ENCODE measurements around the gene IL12RB2.

IL12RB2 gene

DNA sequence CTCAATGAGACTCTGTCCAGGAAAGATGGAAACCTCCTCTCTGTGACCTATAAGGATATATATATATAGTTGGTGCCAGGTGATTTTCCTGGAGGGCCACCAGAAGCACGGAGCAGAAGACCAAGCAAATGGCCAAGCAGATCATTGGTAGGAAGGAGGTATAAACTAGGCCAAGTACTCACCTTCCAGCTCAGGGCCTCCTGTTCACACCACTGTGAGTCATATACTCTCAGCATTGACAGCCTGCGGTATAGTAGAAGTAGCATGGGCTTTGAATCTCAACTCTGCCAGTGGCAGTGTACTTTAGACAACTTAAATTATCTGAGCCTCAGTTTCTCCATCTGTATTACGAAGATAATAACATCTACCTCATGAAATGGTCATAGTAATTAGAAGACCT is 15.4 kb downstream of the IL12RB2 start:
- TF ChIP-seq CTCF (IDR thresholded peaks at IDR 0.05): no peak
- Histone ChIP-seq H3K27ac (no peak overlapping the region), H3K4me3 (no peak overlapping the region)
- DNase-seq (ENCODE audit: low spot score): no peak

DNA sequence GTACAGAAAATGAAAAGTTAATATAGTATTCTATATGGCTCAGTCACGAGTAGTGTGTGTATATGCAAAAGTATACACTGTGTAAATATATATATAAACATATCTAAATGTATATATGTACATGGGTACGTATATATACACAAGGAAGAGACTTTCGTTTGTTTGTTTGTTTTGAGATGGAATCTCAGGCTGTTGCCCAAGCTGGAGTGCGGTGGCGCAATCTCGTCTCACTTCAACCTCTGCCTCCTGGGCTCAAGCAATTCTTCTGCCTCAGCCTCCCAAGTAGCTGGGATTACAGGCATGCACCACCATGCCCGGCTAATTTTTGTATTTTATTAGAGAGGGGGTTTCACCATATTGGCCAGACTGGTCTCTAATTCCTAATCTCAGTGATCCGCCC is 16.4 kb downstream of the IL12RB2 start:
- no peak overlapping the region for H3K27ac ChIP-seq
- no peak for TF ChIP-seq CTCF (IDR thresholded peaks at IDR 0.05)
- DNase-seq (ENCODE audit: low spot score): no peak
- H3K4me3 ChIP-seq: no peak overlapping the region

DNA sequence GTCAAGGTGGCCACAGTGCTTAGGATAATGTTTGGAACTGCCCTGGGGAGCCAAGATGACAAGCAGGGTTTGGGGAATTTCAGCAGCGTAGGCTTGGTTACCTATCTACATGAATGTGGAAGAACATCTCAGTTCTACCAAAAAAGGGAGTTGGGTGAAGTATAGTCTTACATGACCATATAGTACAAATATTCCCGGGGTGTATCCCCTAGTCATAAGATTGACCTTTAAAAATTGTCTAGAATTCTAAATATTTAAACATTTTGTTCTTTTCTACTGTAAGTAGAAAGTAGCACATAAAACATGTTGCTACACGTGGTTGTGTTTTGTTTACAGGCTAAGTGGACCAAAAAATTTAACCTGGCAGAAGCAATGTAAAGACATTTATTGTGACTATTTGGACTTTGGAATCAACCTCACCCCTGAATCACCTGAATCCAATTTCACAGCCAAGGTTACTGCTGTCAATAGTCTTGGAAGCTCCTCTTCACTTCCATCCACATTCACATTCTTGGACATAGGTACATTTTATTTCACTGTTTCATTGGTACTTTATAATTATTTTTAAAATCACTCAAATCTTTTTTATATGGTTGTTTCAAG is 20.3 kb downstream of the IL12RB2 start:
- Histone ChIP-seq H3K27ac (no peak overlapping the region), H3K4me3 (no peak overlapping the region)
- no peak for TF ChIP-seq CTCF (IDR thresholded peaks at IDR 0.05)
- no peak for DNase-seq (ENCODE audit: low spot score)

DNA sequence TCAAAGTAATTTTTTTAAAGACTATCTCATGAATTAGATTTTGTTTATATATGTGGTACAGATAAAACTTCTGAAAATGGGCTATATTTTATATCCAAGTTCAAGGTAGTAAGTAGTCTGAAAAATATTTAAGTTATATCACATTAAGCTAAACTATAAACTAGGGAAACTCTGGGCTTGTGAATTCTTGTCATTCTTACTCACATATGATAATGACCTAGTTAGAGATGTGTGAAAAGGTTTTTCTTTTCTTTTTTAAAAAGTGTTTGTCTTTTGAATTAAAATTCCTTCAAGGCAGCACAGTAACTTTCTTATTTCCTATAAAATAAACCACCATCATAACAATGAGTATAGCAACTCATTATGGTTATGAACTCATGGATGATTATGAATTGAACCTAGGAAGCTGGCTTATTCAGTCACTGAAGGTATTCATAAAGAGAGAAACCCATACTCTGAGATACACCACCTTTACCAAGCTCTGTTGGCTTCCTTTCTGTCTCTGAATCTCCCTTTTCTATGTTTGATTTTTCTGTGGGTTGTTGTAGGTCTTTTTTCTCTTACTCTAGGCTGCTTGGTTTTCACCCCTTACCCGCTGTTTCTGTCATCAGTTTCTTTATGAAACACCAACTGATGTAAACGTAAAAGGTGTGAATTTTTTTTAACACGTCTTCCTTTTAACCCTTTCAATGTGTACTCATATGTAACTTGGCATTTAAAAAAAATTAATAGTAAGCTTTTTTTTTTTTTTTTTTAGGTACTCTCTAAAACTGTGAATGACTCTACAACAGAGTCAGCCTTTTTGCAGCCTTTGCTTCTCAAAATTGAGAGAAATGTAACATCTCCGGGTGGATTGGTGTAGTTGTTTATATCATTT is 25.2 kb downstream of the IL12RB2 start:
- DNase-seq (ENCODE audit: low spot score): no peak
- TF ChIP-seq CTCF (IDR thresholded peaks at IDR 0.05): no peak
- no peak overlapping the region for H3K27ac ChIP-seq

GRCh38 chr1:67333603-67334002 is 25.9 kb downstream of the IL12RB2 start:
- no peak overlapping the region for H3K4me3 ChIP-seq
- no peak for DNase-seq (ENCODE audit: low spot score)
- no peak overlapping the region for H3K27ac ChIP-seq
- no peak for TF ChIP-seq CTCF (IDR thresholded peaks at IDR 0.05)

More for the DNA sequence above, 25.2 kb downstream of the IL12RB2 start:
- H3K4me3 ChIP-seq: no peak overlapping the region

GRCh38 chr1:67335411-67335810 is 27.7 kb downstream of the IL12RB2 start:
- Histone ChIP-seq H3K27ac (no peak overlapping the region), H3K4me3 (no peak overlapping the region)
- DNase-seq (ENCODE audit: low spot score): no peak
- no peak for TF ChIP-seq CTCF (IDR thresholded peaks at IDR 0.05)

DNA sequence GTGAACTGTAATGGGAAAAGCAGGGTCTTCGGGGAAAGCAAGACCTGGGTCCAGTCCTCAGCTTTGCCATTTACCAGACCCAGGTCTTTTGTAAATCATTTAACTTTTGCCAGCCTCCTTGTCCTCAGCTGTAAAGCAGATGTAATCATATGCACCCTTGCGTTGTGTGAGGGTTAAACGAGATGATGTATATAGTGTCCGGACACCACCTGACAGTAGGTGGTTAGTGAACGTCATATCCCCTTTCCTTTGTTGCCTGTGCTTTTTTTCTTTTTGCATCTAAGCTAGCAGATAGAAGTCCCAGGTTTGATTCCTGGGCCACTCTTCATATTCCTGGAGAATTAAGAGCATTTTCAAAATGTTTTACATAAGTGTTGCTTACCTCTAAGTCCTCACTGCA is 28.5 kb downstream of the IL12RB2 start:
- TF ChIP-seq CTCF (IDR thresholded peaks at IDR 0.05): no peak
- Histone ChIP-seq H3K27ac (no peak overlapping the region), H3K4me3 (no peak overlapping the region)
- DNase-seq (ENCODE audit: low spot score): no peak
